Esophagus squamous epithelium (tissue), 5 donors: ENCODE data around the gene SH3RF2. TPM values are rescaled to one million over a fixed set of nuclear protein-coding genes. Genes with fewer than 3 reads are reported as not detected.
"Not testable (repeated sequence)": the region's sequence is repeated elsewhere in the genome, so short reads cannot be mapped to it uniquely, and the experiment has no call there.

Source experiments
- DNase-seq: peaks from one replicate; lab custom pipeline; 2025; lab: John Stamatoyannopoulos, UW
- H3K27ac ChIP-seq, 4 donors: fragments of 200-600 bp; sonication (generic); one replicate each; pipeline ENCODE4 v1.5.1; 2016 to 2019; ENCODE audit warnings: mild to moderate bottlenecking in 1 of 4
- H3K27me3 ChIP-seq, 4 donors: fragments of 200-600 bp; sonication (generic); 1 replicate in 3 of 4; 2 replicates in 1 of 4; pipeline versions ENCODE4 v1.5.1 to v1.6.0; 2017 to 2021; ENCODE audit warnings: antibody characterized with exemption in 1 of 4
- H3K36me3 ChIP-seq, 3 donors: fragments of 200-600 bp; sonication (generic); one replicate each; pipeline ENCODE4 v1.5.1; 2016 to 2019
- H3K4me1 ChIP-seq, 3 donors: fragments of 200-600 bp; sonication (generic); one replicate each; pipeline ENCODE4 v1.5.1; 2017 to 2019
- H3K4me3 ChIP-seq, 4 donors: fragments of 200-600 bp; sonication (generic); 1 replicate in 3 of 4; 2 replicates in 1 of 4; pipeline ENCODE4 v1.5.1; 2016 to 2019; ENCODE audit warnings: mild to moderate bottlenecking in 2 of 4, moderate library complexity in 1 of 4
- H3K9me3 ChIP-seq, 3 donors: fragments of 200-600 bp; sonication (generic); one replicate each; pipeline ENCODE4 v1.5.1; 2016 to 2019
- POLR2A ChIP-seq, 4 donors: fragments of 450-650 bp; IDR thresholded peaks; one replicate each; pipeline ENCODE4 v1.6.1; 2017; ENCODE audit warnings: antibody characterized with exemption in 4 of 4, mild to moderate bottlenecking in 4 of 4, moderate library complexity in 3 of 4
- WGBS, 2 donors: methylation state at CpG; one replicate each; pipeline ENCODE4 v1.1.5; 2018; 5-methylcytosine and 5-hydroxymethylcytosine counted together
- intact Hi-C: fragments of 100-400 bp; cut with DNase I; formaldehyde crosslinking; loops from one replicate; pipeline ENCODE4 v1.15.0; 2022
- total RNA-seq, 4 donors: library from RNA; depleted of rRNA; stranded (reverse); fragments of >200 nt; gene quantifications; one replicate each; pipeline ENCODE4 v1.1.0, GENCODE V29; 2016
- TF ChIP-seq, protein P1 (sequence below), 6 experiments: fragments of 450-650 bp in 4 of 6; fragments of 200-600 bp in 2 of 6; sonication (generic) in 2 of 6; IDR thresholded peaks; one replicate each; pipeline ENCODE4 v1.5.1; 2016 to 2019; ENCODE audit warnings: antibody characterized with exemption in 6 of 6, mild to moderate bottlenecking in 4 of 6, moderate library complexity in 4 of 6
- donor health status: DM: yes; HTN: yes; CAD: no.

Gene SH3RF2
- total RNA-seq, 4 donors from 2014 or later: 33.4 to 63.1 (median 59.1) TPM

GRCh38 chr5:146007989-146008388 lies 71.6 kb downstream of the SH3RF2 start:
- no peak for DNase-seq
- WGBS, 2 donors: 75 to 85% methylated on average over 4 of the region's 4 CpGs
- TF ChIP-seq, protein P1, sequence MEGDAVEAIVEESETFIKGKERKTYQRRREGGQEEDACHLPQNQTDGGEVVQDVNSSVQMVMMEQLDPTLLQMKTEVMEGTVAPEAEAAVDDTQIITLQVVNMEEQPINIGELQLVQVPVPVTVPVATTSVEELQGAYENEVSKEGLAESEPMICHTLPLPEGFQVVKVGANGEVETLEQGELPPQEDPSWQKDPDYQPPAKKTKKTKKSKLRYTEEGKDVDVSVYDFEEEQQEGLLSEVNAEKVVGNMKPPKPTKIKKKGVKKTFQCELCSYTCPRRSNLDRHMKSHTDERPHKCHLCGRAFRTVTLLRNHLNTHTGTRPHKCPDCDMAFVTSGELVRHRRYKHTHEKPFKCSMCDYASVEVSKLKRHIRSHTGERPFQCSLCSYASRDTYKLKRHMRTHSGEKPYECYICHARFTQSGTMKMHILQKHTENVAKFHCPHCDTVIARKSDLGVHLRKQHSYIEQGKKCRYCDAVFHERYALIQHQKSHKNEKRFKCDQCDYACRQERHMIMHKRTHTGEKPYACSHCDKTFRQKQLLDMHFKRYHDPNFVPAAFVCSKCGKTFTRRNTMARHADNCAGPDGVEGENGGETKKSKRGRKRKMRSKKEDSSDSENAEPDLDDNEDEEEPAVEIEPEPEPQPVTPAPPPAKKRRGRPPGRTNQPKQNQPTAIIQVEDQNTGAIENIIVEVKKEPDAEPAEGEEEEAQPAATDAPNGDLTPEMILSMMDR (IDR thresholded peaks at IDR 0.05): no peak
- no peak for TF ChIP-seq POLR2A (IDR thresholded peaks at IDR 0.05)

GRCh38 chr5:146009020-146009419 lies 72.6 kb downstream of the SH3RF2 start:
- TF ChIP-seq POLR2A (IDR thresholded peaks at IDR 0.05): no peak
- TF ChIP-seq, protein P1 (IDR thresholded peaks at IDR 0.05): no peak
- Histone ChIP-seq H3K27ac (no peak overlapping the region), H3K27me3 (no peaks in the 10 kb centered on the region), H3K4me1 (no peaks in the 10 kb centered on the region), H3K4me3 (no peak overlapping the region), H3K36me3 (peaks cover 0 to 68% (median 0%) of the 10 kb centered on the region in 3 donors), H3K9me3 (no peaks in the 10 kb centered on the region)
- no peak for DNase-seq
- intact Hi-C loops: no loop called here
- WGBS, 2 donors: 14 to 38% methylated on average over 1 of the region's 1 CpG

More at GRCh38 chr5:146007989-146008388, 71.6 kb downstream of the SH3RF2 start:
- H3K27me3 ChIP-seq: no peaks in the 10 kb centered on the region
- no peaks in the 10 kb centered on the region for H3K4me1 ChIP-seq
- no peak overlapping the region for H3K4me3 ChIP-seq
- H3K36me3 ChIP-seq: peaks cover 0 to 63% (median 0%) of the 10 kb centered on the region in 3 donors
- intact Hi-C loops: no loop called here
- H3K9me3 ChIP-seq: no peaks in the 10 kb centered on the region
- no peak overlapping the region for H3K27ac ChIP-seq

- intact Hi-C loops, H3K4me1 ChIP-seq, DNase-seq, H3K27me3 ChIP-seq, H3K9me3 ChIP-seq, H3K27ac ChIP-seq, H3K4me3 ChIP-seq: not testable (repeated sequence)
- WGBS, 2 donors: 71 to 79% methylated on average over 5 of the region's 5 CpGs
- H3K36me3 ChIP-seq: peaks cover 0 to 72% (median 0%) of the 10 kb centered on the region in 3 donors
Observed at GRCh38 chr5:146010447-146010846, 74.1 kb downstream of the SH3RF2 start.

DNA sequence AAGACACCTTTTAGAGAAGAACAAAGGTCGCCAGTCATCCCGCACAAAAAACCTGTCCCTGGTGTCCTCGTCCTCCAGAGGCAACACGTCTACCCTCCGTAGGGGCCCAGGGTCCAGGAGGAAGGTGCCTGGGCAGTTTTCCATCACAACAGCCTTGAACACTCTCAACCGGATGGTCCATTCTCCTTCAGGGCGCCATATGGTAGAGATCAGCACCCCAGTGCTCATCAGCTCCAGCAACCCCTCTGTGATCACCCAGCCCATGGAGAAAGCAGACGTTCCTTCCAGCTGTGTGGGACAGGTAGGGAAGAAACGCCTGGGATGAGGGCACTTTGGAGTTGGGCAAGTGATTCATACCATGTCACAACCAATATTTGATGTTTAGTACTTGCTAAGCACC lies 77.4 kb downstream of the SH3RF2 start:
- H3K4me1 ChIP-seq: no peaks in the 10 kb centered on the region
- intact Hi-C loops: no loop called here
- WGBS, 2 donors: 73 to 85% methylated on average over 8 to 9 of the region's 9 CpGs
- H3K27ac ChIP-seq: no peak overlapping the region
- no peak for DNase-seq
- TF ChIP-seq, protein P1 (IDR thresholded peaks at IDR 0.05): no peak
- TF ChIP-seq POLR2A (IDR thresholded peaks at IDR 0.05): no peak
- no peaks in the 10 kb centered on the region for H3K9me3 ChIP-seq
- H3K36me3 ChIP-seq: peaks cover 0 to 75% (median 0%) of the 10 kb centered on the region in 3 donors
- no peaks in the 10 kb centered on the region for H3K27me3 ChIP-seq
- H3K4me3 ChIP-seq: no peak overlapping the region

DNA sequence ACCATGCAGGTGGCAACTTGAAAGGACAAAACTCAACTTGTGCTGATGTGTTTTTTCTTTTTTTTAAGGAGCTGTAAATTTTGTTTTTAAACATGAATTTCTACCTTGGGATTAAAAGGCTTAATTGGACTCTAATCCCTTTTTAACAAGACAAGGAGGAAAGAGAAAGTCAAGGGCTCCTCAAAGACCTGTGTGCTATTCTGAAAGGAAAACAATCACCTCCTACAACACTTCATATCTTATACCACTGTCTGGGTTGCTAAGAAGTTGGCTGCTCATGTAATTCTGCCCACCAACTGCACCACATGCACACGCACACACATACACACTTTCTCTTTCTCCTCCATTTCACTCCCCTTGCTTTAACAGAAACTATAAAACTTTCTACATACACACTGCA lies 78.6 kb downstream of the SH3RF2 start:
- no peak for DNase-seq
- TF ChIP-seq POLR2A (IDR thresholded peaks at IDR 0.05): no peak
- TF ChIP-seq, protein P1 (IDR thresholded peaks at IDR 0.05): no peak
- Histone ChIP-seq H3K9me3 (no peaks in the 10 kb centered on the region), H3K27ac (no peak overlapping the region), H3K36me3 (peaks cover 0 to 63% (median 0%) of the 10 kb centered on the region in 3 donors), H3K27me3 (no peaks in the 10 kb centered on the region), H3K4me1 (no peaks in the 10 kb centered on the region), H3K4me3 (no peak overlapping the region)
- intact Hi-C loops: no loop called here
- WGBS, 2 donors: 68 to 90% methylated on average over 1 of the region's 1 CpG
